NAMALWA (cell line): Measurements from ENCODE around the gene MAGOH.

Experiments
- DNase-seq: peaks from one replicate; pipeline ENCODE4 v3.0.0-alpha.2; 2015; ENCODE audit warnings: low spot score

MAGOH gene

DNA sequence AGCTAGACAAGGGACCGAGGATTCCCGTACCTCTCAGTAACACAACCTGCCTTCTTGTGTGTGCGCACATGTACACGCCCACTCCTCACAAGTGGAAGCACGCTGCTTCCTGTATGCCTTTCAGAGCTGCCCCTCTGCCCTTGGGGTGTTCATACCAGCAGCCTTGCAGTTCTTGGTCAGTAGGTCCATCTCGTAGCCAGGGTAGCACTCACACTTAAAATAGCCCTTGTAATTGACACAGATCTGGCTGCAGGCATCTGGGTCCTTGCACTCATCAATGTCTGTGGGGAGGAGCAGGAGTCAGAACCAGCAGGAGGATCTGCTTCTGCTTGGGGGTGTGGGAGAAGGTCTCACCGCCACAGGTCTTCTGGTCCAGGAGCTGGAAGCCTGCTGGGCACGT is 32.6 kb upstream of the MAGOH start:
- DNase-seq = no peak

DNA sequence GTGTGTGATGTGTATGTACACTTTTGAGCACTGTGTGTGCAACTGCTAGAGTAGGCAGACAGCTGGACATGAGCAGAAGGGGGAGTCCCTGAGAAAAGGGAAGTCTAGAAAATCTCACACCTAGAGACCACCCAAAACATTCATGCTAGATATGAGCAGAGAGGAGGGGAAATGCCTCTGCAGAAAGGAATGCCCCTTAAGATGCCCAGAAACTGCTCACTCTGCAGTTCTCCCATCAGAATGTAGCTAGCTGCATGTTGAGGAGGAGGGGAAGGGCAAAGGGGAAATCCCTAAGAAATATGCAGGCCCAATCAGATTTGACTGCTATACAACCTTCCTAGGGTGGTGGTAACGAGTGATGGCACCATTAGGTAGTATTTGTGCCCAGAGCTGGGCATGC is 31.8 kb upstream of the MAGOH start:
- DNase-seq = no peak

DNA sequence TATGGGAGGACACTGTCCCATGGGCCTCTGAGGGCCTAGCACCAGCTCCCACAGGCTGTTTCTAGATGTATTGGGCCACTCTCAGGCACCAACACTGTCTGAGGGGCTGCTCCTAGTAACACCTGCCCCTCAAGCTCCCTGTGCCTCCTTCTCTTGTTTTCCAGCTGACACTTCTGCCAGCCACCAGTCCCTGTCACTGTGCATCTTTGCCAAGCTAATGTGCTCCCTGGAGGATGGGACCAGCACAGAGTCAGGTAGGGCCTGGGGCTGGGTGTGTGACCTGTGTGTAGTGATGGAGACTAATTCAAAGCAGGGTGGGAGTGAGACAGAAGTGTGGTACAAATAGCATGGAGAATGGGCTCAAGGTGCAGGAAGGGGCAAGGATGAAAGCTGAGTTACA is 29.4 kb upstream of the MAGOH start:
- DNase-seq = no peak

DNA sequence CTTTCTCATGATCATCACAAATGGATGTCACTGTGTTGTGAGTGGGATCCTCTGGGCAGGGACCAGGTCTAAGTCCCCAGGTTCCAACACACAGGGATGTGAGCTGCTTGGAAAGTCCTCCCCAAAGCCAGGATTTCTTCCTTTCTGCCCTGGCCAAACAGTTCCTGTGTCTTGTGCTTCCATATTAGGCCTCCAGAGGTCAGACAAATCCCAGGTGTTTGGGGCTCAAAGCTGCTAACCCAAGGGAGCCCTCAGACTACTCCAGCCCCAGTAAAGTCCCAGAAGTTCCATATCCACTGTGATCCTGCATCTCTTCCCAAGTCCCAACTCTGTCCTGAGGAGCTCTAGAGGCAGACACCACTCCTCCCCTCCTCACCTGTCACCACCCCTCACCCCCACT is 27.7 kb upstream of the MAGOH start:
- peak; percentile 28 for DNase-seq

DNA sequence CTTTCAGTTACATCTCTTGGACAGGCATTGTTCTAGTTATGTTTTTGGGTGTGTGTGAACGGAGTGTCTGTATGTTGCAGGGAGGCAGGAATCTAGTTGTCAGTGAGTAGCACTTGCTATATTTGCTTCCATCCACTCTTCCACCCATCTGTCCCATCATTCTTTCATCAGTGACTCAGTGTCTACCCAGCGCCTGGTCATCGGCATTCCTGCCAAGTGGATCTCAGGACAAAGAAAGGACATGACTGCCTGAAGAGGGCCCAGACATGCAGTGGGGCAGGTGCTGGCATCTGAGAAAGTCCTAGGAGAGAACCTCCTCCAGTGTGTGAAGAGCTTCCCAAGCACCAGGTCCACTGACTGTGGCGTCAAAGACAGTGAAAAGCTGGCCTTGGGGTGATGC is 27.3 kb upstream of the MAGOH start:
- no peak for DNase-seq

DNA sequence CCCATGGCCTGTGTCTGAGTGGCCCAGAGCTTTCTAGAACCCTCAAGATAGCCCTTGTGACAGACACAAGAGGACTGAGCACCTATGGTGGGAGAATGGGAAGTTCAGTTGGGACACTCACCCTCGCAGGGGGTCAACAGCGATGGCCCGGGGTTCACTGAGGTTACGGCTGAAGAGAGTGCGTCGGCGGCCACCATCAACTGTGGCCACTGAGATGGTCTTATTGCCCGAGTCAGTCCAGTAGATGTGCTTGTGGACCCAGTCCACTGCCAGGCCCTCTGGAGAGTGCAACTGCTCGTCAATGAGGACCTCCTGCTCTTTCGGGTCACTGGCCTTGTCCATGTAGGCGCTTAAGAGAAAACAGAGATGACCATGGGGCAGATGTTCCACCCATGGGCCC is 25.7 kb upstream of the MAGOH start:
- no peak for DNase-seq

DNA sequence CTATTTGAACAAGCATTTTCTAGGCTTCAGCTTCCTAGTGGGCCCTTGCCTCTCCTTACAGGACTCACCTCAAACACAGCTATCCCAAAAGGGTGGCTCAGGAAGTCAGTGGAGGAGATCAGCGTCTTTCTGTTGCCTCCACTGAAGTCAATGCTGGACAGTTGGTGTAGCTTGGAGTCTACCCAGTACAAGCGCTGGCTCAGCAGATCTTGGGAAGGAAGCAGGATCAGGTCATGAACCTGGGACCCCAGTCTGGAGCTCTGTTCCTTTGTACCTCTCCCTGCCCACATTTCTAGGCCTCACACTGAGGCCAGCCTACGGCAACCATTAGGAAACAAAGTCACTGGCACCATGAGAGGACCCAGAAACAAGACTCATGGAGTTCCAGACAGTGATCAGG is 23.7 kb upstream of the MAGOH start:
- DNase-seq = no peak

DNA sequence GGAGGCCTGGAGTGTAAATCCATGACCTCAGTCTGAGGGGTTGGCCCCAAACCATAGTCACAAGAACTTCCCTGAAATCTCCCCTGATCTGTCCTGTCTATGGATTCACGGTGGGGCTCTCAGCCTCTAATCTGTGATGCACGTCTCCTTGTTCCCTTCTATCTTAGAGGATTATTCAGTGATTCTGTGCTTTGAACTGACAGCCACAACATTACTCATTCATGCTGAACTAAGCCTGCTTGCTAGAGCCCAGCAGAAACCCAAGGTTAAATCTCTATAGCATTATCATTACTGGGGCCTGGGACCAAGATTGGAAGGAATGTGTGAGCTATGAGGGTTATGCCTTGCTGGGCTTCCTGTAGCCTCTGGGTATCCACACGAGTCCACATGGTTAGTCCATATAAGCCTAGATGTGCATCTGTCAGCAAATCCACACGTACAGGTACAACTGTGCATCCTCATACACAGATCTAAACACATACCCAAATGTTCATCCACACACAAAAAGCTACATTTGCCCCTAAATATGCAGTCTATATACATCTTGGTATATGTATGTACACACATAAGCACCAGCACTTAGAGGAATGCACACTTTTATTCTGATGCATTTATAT is 22.4 kb upstream of the MAGOH start:
- no peak for DNase-seq

DNA sequence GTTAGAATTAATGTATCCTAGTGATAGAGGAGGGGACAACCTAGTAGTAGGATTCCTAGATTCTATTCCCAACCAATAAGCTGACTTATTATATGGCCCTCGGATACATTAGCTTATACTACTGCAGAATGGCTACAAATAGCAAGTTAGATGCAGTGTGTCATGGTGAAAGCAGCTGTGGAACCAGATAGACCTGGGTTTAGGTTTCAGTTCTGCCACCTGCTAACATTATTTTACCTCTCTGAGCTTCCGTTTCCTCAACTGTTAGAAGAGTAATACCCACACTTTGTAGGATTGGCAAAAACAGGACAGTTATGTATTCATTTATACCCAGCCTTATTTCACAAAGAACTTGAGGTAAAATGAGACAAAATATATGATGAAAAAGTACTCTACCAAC is 21.6 kb upstream of the MAGOH start:
- DNase-seq = no peak

DNA sequence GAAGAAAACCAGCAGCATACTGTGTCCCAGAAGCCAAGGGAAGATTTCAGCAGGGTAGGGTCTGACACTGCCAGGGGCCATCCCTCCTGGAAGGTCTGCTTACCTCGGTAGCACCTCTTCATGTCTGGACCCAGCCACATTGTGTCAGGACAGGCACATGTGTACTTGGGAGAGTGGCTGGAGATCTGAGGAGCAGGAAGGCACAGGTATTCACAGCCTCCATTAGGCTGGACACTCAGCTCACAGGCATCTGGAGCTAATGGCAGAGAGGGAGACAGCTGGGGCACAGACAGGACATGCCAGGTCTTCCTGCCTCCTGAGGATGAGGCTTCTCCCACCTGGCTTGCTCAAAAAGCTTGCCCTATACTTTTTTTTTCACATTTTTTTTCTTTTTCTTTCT is 19.9 kb upstream of the MAGOH start:
- DNase-seq = no peak

DNA sequence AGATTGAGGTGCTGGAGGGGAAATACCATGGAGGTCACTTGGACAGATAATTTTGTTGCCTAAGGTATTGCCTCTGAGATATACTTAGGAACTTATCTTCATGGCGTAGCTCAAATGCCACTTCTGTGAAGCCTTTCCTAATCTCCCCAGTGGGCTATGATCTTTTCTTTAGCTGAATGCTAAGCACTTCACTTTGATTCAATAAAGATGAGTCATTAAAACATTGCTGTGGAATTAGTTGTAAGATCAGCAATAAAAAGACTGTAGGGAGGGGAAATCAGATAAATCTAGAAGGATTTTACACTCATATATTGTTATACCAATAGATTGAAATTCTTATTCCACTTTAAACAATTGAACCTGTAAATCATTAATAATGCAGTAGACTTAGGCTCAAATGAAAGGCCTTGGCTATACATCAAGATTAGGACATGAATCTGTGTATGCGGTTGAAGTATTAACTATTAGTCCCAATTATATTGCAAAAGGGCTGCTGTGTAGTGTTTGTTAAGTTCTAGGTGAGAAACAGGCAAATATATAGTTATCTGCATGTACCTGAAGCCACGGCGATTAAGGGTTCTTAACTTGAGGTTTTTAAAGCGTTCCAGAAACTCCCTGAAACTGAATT is 19.2 kb upstream of the MAGOH start:
- DNase-seq = no peak

DNA sequence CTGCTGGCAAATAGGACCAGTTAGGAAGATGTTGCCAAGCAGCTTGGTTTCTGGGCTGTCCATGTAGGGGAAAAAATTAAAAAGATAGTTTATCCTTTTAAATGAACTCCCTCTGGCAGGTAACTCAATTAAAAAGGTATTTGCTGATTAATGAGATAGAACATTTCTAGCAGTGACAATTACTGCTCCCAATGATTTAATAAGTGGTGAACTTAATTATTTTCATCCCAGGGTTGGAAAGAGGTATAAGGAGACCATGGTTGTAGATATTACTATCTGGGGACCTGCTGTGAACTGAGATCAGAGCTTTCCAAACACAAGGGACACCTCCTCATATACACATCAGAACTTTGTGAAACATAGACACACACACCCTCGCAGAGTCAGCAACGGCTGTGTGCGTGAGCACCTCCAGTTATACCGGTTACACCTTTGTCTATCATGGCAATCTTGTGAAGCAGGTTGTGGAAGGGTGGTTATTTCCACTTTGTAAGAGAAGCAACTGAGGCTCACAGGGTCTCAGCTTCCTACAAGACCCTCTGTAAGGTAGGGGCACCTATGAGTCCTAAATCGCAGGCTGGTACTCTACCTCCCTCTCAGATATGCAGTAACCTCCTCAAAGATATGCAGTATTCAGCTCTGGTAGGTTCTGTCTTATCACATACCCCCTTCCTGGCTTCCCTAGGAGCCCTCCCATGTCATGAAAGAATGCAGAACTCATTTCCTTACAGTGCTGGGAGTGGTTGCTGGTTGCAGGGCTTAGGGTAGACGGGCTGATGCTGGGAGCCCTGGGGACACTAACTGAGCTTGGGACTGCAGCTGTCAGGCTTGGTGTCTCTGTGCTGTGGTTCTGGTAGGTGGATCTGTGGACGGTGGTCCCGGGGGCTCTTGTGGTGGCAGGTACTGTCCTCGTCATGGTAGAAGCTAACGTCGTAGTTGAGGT is 18.5 kb upstream of the MAGOH start:
- no peak for DNase-seq

DNA sequence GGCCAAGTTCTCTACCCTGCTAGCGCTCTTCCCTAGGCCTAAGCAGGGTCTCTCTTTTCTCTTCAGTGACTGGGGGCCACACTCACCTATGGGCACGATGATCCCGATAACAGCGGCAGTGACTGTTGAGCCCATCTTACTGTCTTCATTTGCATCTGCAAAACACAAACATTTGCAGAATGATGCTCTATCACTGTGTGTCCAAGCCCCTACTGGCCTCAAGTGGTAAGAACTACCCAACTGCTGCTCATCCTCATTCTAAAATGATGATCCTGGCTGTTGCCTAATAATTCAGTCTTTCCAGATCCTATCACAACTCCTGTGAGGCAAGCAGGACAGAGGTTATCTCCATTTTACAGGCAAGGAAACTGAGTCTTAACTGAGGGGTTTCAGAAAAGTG is 16.7 kb upstream of the MAGOH start:
- DNase-seq = no peak

DNA sequence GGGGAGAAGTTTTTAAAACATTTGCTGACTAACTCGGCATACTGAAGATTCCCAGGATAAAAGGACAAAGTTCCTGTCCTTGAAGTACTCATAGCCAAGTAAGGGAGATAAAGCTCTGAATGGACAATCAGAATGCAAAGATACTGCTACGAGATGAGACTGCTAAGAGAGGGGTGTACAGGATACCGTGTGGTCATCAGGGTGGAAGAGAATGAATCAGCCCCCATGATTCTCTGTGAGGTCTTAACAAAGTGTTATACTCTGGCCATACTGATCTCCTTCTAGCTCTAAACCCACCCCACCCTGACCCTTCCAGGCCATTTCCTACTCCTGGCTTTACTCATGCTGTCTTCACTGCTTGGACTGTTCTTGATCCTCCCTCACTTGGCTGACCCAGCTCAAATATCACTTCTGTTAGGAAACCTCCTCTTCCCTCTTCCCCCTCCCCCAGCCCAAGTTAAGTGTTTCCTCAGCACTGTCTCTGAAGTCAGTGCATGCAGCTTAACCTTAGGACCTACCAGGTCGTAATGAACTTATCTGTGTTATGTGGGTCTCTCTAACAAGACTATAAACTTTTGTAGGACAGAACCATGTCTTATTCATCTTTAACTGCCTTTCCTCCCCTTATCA is 15.8 kb upstream of the MAGOH start:
- DNase-seq = no peak

DNA sequence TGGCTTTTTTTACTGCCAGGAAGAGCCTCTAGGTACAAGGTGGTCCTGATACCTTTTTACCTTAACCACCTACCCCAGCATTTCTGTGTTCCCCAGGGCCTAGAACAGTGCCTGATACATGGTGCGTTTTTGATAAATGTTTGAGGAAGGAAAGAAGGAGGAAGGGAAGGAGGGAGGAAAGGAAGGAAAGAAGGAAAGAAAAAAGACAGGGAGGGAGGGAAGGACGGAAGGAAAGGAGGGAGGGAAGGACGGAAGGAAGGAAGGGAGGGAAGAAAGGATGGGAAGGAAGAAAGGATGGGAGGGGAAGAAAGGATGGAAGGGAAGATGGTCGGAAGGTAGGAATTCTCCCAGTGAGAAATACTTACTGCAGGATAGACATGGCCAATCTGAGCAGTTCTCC is 12.0 kb upstream of the MAGOH start:
- DNase-seq = no peak

DNA sequence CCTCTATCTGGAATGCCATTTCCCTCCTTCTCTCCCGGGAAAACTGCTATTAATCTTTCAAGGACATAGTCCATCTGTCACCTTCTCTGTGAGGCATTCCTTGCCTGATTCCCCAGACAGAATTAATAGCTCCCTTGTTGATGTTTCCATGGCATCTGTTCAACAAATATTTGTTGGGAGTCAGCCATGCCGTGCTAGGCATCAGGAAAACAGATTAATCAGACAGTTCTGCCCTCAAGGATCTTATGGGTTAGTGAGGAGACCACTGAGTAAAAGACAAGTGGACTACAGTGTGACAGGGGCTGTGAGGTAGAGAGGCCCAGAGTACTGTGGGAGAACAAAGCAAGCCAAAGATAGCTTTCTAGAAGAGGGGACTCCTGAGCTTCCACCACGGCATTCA is 11.4 kb upstream of the MAGOH start:
- DNase-seq = no peak

DNA sequence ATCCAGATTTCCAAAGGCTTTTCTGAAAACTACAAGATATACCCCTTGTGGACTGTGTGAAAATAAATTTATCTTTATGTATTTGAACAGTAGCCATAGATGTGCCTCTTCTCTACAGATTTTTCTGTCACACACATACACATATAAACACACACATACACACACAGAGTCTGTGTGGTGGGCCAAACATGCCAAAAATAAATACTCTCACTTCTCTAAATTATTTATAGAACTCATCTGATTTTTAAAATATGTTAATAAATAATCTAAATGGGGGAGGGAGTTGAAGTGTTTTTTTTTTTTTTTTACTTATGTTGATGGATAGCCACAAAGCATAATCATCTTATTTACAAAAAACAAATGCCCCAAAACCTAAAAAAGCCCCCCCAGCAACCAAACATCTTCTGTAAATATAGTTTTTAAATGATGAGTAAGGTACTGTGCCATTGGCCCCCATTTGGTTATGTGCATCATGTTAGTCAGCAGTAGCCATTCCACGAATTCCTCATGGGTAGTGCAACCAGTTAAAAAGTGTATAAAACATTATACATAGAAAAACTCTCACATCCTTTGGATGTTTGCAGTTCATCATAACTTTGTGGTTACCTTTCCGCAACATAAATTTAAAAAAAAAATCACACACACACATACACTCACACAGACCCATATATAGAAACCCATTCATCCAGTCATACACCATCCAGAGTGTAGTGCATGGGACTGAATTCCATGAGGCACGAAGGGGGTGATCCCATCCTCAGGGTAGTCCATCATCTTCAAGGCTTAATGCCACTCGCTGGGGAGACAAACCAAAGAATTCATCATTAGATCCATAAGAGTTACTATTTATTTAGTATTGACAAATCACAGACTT is 8.2 kb upstream of the MAGOH start:
- peak; percentile 37 for DNase-seq

DNA sequence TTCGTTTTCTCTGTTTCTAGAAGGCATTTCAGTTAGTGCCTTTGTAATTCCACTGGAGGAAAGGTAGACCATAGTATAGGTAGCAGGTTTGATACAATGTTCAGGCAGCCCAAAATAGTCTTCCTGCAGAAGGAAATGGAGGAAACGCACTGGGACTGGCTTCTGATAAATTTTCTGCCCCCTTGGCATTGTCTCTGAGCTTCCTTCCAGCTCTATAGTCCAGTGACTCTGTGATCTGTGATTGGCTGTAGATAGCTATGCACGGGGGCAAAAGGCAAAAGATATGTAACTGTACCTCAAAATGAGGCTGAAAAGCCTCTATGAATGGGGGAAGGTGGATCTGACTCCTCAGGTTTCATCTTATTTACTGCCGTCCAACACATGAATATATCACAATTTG is 5.8 kb upstream of the MAGOH start:
- no peak for DNase-seq

DNA sequence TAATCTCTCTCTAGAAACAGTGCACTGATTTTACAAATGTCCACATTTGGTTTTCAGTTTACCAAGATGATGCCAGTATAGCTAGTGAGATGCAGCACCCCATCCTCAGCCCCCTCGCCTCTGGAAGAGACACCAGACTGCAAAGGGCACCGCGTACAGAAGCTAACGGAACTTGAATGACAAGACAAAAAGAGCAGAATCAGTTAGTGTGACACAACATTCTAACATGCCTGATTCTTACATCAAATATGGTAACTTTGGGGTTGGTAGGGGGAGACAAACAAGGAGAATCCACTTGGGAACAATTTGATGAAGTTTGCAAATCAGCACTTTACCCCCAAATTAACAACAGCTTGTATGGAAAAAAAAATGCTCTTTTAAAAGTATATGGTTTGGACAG is 4.1 kb upstream of the MAGOH start:
- no peak for DNase-seq

DNA sequence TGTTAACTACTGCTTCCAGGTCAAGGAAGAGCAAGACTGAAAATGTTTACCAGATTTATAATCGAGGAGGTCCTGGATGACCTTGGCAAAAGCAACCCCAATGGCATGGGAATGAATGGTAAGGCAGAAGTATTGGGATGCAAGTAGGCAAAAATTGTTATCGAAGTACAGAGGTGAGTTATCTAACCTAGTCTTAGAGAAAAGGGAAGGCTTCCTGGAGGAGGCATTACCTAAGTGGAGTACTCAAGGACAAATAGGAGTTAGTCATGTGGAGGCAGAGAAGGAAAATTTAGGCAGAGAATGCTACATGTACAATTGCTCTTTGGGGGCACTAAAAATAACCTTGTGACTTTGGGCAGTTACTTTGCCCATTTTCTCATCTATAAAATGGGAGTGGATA is 3.5 kb upstream of the MAGOH start:
- no peak for DNase-seq

DNA sequence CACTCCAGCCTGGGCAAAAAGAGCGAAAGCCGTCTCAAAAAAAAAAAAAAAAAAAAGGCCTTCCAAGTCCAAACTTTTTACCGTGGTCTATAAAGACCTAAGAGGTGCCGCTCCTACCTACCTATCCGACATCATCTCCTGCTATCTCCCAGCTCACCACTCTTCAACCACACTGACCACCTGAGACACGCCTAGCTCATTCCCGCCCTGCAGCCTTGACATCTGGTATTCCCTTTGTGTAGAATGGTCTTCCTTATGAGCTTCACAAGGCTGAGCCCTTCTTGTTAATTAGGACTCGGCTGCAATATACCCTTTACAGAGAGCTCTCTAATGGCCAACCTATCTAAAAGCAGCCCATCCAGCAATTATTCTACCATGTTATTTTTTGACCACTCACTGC is 680 bp downstream of the MAGOH start:
- peak; percentile 19 for DNase-seq

DNA sequence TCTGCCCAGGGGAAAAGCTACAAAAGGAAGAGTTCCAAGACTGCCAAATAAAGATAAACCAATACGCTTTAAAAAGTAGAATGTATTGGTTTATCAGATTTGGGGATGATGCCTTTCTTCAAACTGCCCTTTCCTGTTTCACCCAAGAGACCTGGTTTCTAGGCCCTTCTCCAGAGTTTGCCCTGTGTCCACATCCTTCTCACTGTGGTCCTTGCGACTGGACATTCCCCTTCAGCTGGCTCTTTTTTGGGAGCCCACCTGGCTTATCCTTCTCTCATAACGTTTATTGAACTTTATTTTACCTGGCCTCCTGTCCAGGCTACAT is 17.4 kb downstream of the MAGOH start:
- no peak for DNase-seq
